Bronchial epithelial cell (primary cell): ENCODE results near the gene NPEPL1. TPM values are rescaled to one million over a fixed set of nuclear protein-coding genes. Genes with fewer than 3 reads are reported as not detected.

Source experiments
- DNase-seq: peaks from one replicate; pipeline ENCODE4 v3.0.0-alpha.2; 2010; ENCODE audit warnings: low read depth
- FAIRE-seq: peaks from 2 replicates; lab custom pipeline; 2011; peaks lifted over from hg19 to GRCh38; lab: Jason Lieb, UNC
- H3K27me3 ChIP-seq: 2 replicates; pipeline ENCODE4 v1.5.1; 2011; ENCODE audit warnings: low read length; ENCODE audit not compliant: control insufficient read depth, insufficient read depth
- H3K36me3 ChIP-seq: 2 replicates; pipeline ENCODE4 v1.5.1; 2011; ENCODE audit warnings: low read length; ENCODE audit not compliant: control insufficient read depth, insufficient read depth
- H3K4me3 ChIP-seq: 2 replicates; pipeline ENCODE4 v1.5.1; 2011; ENCODE audit warnings: mild to moderate bottlenecking, low read depth, low read length, control low read depth
- total RNA-seq: library from RNA; depleted of rRNA; stranded (reverse); fragments of >200 nt; gene quantifications from 2 replicates; pipeline ENCODE4 v1.2.1, GENCODE V29; 2014
- TF ChIP-seq, protein P1 (sequence below): IDR thresholded peaks from 2 replicates; pipeline ENCODE4 v1.5.1; 2011; ENCODE audit warnings: mild to moderate bottlenecking, moderate library complexity, low read length, control low read depth, inconsistent platforms; ENCODE audit not compliant: insufficient read depth, severe bottlenecking

The NPEPL1 gene
- total RNA-seq, 1 donor from 2014 or later = 23.7 TPM

DNA sequence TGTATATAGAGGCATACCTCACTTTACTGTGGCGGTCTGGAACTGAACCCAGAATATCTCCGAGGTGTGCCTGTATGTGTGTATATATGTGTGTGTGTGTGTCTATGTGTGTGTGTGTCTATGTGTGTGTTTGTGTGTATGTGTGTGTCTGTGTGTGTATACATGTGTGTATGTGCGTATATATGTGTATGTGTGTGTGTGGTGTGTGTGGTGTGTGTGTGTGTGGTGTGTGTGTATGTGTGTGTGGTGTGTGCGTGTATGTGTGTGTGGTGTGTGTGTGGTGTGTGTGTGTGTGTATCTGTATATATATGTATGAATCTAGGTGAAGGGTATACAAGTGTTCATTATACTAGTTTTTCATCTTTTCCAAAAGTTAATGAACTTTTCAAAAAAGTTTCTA, 4.2 kb upstream of the NPEPL1 start:
- Histone ChIP-seq H3K27me3 (no peaks in the 10 kb centered on the region), H3K4me3 (no peak overlapping the region), H3K36me3 (no peaks in the 10 kb centered on the region)
- FAIRE-seq = no peak
- no peak for DNase-seq
- TF ChIP-seq, protein P1, sequence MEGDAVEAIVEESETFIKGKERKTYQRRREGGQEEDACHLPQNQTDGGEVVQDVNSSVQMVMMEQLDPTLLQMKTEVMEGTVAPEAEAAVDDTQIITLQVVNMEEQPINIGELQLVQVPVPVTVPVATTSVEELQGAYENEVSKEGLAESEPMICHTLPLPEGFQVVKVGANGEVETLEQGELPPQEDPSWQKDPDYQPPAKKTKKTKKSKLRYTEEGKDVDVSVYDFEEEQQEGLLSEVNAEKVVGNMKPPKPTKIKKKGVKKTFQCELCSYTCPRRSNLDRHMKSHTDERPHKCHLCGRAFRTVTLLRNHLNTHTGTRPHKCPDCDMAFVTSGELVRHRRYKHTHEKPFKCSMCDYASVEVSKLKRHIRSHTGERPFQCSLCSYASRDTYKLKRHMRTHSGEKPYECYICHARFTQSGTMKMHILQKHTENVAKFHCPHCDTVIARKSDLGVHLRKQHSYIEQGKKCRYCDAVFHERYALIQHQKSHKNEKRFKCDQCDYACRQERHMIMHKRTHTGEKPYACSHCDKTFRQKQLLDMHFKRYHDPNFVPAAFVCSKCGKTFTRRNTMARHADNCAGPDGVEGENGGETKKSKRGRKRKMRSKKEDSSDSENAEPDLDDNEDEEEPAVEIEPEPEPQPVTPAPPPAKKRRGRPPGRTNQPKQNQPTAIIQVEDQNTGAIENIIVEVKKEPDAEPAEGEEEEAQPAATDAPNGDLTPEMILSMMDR = no peak

DNA sequence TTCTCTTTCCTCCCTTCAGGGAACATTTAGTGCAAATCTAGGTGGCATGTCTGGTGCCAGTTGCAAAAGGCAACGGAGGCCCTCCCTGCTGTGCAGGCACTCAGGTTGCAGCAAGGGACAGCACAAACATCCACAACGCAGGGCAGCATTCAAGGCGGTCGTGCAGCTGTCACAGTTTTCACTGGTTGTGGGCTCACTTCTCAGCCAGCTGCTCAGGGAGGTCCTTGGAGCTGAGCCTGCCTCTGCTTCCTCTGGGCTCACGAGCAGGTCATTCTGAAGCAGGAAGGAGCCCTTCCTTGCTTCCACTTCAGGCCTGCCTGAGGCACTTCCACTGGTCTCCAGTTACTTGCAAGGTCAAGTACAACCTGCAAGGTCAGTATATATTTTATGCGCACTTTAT, 3.8 kb upstream of the NPEPL1 start:
- Histone ChIP-seq H3K36me3 (no peaks in the 10 kb centered on the region), H3K27me3 (no peaks in the 10 kb centered on the region), H3K4me3 (no peak overlapping the region)
- FAIRE-seq (no peak), DNase-seq (no peak)
- TF ChIP-seq, protein P1 = no peak

DNA sequence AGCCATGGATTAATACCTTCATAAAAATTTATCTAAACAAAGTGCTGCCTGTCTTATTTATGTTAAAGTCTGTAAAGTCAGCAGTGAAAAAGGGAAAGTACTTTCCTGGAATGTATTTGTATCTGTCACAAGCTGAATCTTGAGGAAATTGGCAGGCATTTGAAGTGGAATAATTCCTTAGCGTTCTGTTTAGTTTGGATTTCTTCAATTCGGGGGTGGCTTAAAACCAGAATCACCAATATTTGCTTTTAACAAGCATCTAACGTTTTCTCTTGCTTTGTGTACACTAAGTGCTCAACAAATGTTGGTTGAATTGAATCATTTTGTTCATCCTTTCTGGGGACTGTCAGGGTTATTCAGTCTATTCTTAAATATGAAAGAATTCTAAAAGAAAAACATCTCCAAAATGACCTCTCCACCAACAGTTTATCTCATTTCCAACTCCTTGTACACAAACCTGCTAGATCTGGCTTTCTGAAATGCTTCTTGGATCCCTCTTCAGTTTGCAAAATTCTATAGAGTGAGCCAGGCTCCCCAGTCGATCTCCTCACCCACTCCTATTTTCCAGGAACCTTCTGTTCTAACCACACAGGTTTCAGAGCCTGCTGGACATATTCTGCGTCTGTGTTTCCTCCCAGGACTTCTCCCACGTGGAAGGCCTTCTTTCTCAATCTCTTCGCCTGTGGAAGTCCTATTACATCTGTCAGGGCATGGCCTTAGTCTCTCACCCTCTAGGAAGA, 2.0 kb upstream of the NPEPL1 start:
- H3K4me3 ChIP-seq = no peak overlapping the region
- no peaks in the 10 kb centered on the region for H3K36me3 ChIP-seq
- FAIRE-seq (no peak), DNase-seq (no peak)
- TF ChIP-seq, protein P1 = no peak
- H3K27me3 ChIP-seq = no peaks in the 10 kb centered on the region

DNA sequence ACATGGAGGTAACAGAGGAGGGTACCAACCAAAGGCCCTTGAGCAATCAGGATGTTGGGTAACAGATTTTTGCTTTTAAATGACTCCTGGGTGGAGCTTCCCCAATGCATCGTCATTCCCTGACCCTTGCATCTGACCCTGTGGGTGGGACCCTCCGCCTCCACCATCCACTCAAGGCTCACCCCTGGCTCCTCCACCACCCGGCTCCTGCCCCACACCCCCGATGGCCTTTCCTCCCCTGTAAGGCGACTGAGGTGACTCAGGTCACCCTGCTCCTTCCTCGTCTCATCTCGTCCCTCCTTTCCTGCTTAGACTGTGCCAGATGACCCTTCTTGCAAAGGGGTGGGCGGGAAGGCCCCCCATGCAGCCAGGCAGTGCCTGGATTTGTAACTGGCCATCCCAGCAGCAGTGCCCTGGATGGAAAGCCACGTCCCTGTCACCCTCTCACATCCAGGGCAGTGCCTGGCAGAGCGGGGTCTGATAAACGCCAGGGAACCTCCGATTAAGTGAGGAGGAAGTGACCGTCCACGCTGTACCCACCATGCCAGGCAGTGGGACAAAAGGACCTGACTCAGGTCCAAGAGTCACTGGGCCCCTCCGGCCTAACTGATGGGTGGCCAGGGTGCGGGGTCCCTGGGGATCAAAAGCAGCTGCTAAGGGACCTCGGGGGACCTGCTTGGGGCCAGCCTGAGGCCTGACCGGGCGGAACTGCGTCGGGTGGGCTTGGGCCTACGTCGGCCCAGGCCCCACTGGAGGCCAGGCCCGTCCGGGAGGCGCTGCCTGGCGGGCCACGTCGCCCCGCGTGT, 624 bp upstream of the NPEPL1 start:
- peak; percentile 27 for DNase-seq
- peaks cover 2% of the 10 kb centered on the region for H3K36me3 ChIP-seq
- H3K27me3 ChIP-seq = no peaks in the 10 kb centered on the region
- FAIRE-seq = no peak
- H3K4me3 ChIP-seq = no peak overlapping the region
- TF ChIP-seq, protein P1 = no peak

DNA sequence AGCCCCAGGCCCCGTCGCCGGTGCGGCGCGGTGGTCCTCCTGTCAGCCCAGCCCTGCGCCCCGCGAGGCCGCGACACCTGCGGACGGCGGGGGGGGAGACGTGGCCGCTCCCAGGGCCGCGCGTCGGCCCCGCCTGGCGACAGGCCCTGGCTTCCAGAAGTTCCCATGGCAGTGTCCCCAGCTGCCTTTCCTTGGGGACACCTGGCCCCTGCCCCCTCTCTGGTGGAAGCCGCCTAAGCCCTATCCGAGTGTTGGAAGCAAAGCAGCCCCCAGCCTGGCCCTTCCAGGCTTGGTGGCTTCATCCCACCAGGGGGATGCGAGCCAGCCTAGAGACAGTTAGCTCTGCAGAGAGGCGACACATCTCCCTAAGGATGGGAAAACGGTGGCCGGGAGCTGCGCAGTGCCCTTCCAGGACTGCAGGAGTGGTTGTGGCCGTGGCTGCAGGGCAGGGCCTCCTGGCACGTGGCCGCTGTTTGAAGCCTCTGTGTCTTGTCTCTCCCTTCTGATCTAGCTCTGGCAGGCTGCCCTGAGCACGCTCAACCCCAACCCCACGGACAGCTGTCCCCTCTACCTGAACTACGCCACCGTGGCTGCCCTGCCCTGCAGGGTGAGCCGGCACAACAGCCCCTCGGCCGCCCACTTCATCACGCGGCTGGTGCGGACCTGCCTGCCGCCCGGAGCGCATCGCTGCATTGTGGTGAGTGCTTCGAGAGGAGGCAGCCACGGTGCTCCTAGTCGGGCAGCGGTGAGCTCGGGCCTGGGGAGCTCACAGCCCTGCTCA, 816 bp downstream of the NPEPL1 start:
- TF ChIP-seq, protein P1 = no peak
- Histone ChIP-seq H3K4me3 (peak overlapping the region; percentile 45), H3K27me3 (no peaks in the 10 kb centered on the region), H3K36me3 (peaks cover 7% of the 10 kb centered on the region)
- FAIRE-seq (no peak), DNase-seq (no peak)
